ENCODE measurements around the gene DSE.

- TF ChIP-seq MAX (IDR thresholded peaks at IDR 0.05) = no peak
- TF ChIP-seq, protein P1, sequence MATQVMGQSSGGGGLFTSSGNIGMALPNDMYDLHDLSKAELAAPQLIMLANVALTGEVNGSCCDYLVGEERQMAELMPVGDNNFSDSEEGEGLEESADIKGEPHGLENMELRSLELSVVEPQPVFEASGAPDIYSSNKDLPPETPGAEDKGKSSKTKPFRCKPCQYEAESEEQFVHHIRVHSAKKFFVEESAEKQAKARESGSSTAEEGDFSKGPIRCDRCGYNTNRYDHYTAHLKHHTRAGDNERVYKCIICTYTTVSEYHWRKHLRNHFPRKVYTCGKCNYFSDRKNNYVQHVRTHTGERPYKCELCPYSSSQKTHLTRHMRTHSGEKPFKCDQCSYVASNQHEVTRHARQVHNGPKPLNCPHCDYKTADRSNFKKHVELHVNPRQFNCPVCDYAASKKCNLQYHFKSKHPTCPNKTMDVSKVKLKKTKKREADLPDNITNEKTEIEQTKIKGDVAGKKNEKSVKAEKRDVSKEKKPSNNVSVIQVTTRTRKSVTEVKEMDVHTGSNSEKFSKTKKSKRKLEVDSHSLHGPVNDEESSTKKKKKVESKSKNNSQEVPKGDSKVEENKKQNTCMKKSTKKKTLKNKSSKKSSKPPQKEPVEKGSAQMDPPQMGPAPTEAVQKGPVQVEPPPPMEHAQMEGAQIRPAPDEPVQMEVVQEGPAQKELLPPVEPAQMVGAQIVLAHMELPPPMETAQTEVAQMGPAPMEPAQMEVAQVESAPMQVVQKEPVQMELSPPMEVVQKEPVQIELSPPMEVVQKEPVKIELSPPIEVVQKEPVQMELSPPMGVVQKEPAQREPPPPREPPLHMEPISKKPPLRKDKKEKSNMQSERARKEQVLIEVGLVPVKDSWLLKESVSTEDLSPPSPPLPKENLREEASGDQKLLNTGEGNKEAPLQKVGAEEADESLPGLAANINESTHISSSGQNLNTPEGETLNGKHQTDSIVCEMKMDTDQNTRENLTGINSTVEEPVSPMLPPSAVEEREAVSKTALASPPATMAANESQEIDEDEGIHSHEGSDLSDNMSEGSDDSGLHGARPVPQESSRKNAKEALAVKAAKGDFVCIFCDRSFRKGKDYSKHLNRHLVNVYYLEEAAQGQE (IDR thresholded peaks at IDR 0.05; ENCODE audit: low read depth) = no peak
- TF ChIP-seq YY1 (IDR thresholded peaks at IDR 0.05; ENCODE audit: low read depth) = no peak
- no peak for TF ChIP-seq FOXM1 (IDR thresholded peaks at IDR 0.05; ENCODE audit: borderline replicate concordance, low read depth)
- TF ChIP-seq, protein P2, sequence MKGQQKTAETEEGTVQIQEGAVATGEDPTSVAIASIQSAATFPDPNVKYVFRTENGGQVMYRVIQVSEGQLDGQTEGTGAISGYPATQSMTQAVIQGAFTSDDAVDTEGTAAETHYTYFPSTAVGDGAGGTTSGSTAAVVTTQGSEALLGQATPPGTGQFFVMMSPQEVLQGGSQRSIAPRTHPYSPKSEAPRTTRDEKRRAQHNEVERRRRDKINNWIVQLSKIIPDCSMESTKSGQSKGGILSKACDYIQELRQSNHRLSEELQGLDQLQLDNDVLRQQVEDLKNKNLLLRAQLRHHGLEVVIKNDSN (IDR thresholded peaks at IDR 0.05) = no peak
Measured at GRCh38 chr6:116438590-116439448, 68.1 kb downstream of the DSE start.
